ENCODE data around the gene IYD. TPM values are rescaled to one million over a fixed set of nuclear protein-coding genes. Genes with fewer than 3 reads are reported as not detected.
"Not testable (repeated sequence)": the region's sequence is repeated elsewhere in the genome, so short reads cannot be mapped to it uniquely, and the experiment has no call there.

The IYD gene
- polyA plus RNA-seq, 4 donors, result 2.7 to 6.3 (median 3.2) TPM

DNA sequence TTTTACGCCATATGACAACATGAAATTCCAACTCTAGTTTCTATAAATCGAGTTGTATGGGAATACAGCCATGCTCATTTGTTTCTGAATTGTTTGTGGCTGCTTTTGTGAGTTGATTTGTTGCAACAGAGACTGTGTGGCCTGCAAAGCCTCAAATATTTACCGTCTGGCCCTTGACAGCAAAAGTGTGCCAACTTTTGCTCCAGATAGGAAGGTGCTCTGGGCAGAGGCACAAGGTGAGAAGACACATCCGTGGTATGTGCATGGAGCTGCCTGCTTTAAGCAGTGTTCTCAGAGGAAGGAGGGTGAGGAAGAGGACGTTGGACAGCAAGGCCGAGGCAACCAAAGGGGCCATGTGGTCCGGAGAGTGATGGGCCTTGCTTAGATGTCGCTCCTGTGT, 57.4 kb downstream of the IYD start:
- DNase-seq (ENCODE audit: low read depth in 4 of 4, low spot score in 3 of 4), result no peak

DNA sequence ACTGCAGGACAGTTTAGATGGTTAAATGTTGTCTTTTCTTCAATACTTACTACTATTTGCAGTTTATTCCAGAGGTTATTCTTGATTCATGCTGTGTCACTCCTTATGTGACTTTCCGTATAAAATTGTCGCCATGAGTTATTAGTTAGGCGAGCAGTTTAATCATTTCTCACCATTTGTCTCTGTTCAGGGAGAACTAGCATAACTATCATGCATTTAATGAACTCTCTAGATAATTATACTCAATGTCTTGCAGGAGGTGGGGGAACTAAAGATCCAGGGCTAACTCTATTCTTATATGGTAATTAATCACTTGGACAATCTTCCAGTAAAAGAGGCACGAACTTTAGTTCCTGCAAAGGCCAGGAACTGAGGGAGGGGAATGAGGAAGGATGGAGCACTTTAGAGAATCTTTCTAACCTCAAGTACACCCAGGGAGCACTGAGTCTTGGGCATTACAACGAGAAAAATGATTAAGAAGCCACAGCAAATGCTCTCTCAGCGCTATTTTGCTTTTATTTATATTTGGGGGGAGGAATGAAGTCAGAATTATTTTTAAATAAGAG, 58.3 kb downstream of the IYD start:
- DNase-seq (ENCODE audit: low read depth in 4 of 4, low spot score in 3 of 4), result no peak

DNA sequence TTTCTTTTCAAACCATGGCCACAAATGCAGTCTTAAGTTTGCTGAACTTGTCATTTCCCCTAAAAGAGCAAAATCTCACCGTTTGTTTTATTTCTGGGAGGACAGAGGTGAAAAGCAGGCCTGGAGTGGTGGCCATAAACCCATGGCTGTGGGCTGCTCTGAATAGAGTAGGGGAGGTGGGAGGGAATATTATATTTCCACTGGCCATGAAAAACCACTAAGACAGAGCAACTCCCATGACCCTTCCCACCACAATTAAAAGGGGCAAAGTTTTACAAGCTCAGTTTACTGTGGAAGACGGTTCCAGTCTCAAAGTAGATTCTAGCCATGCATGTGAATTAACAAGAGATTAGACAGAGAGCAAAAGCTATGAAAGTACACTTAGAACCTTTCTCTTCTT, 59.0 kb downstream of the IYD start:
- DNase-seq (ENCODE audit: low read depth in 4 of 4, low spot score in 3 of 4), result no peak

DNA sequence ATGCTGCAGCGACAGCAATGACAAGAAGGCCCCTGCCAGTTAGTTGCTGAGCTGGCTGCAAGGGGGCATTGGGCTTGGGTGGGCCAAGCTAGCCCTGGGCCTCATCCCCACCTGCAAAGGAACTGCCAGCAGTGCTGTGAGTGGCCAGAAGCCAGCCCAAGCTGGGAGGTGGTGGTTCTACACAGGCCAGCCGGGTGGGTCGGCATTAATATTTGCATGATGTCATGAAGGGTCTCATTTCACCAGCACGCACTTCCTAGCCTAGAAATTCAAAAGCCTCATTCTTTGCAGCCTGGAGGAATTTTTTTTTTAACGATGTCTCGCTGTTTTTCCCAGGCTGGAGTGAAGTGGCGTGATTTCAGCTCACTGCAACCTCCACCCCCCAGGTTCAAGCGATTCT, 62.0 kb downstream of the IYD start:
- no peak for DNase-seq (ENCODE audit: low read depth in 4 of 4, low spot score in 3 of 4)

DNA sequence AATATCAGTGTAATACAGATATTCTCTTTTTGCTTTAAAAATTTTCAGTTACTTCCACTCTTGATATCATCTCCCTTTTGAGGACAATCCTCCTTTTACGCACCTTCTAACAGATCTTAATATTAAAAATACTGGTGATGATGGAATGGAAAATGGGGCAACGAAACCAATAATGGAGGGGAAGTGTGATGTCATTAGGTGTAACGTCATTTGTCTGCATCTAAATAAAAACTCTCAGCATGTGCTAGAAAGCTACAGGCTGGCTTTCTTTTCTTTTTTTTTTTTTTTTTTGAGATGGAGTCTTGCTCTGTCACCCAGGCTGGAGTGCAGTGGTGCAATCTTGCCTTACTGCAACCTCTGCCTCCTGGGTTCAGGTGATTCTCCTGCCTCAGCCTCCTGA, 66.5 kb downstream of the IYD start:
- no peak for DNase-seq (ENCODE audit: low read depth in 4 of 4, low spot score in 3 of 4)

DNA sequence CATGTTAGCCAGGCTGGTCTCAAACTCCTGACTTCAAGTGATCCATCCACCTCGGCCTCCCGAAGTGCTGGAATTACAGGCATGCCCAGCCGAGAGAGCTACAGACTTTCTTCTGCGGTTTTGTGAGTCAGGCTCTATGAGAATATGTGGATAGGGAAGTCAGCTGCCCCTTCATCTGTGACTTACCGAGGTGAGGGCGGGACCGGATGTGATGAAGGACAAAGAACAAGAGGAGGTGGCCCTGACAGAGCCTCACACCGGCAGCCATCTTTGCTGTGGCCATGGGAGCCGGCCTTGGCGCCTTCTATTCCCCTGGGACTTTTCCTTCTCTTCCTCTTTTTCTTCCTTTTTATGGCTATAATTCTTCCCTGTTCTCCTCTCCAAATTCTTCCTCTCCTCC, 67.0 kb downstream of the IYD start:
- no peak for DNase-seq (ENCODE audit: low read depth in 4 of 4, low spot score in 3 of 4)

DNA sequence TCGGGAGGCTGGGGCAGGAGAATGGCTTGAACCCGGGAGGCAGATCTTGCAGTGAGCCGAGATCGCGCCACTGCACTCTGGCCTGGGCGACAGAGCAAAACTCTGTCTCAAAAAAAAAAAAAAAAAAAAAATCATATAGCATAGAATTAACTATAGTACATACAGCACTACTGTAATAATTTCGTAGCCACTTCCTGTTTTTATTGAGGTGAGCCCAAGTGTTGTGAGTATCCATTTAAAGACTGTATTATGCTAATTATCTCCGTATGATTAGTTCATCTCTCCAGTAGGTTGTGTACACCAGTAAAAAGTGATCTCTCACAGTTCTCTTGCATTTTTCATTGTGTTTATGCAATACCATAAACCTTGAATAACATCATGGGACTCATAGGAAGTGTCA, 70.6 kb downstream of the IYD start:
- DNase-seq (ENCODE audit: low read depth in 4 of 4, low spot score in 3 of 4), result no peak

DNA sequence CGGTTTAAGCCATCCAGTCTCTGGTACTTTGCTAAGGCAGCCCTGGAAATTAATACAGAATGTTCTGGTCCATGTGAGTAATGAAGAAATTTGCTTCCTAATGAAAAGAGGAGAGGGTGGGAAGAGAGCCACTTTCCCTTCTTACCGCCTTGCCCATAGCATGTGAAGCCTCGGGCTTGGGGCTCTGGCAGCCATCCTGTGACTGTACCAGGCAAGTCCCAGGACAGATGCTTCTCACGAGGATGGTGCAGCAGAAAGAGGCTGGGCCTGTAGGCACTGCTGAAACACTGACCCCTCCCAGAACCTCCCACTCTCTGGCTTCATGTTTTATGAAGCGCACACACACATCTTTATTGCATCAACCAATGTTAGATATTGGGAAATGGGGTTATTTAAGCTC, 74.8 kb downstream of the IYD start:
- no peak for DNase-seq (ENCODE audit: low read depth in 4 of 4, low spot score in 3 of 4)

DNA sequence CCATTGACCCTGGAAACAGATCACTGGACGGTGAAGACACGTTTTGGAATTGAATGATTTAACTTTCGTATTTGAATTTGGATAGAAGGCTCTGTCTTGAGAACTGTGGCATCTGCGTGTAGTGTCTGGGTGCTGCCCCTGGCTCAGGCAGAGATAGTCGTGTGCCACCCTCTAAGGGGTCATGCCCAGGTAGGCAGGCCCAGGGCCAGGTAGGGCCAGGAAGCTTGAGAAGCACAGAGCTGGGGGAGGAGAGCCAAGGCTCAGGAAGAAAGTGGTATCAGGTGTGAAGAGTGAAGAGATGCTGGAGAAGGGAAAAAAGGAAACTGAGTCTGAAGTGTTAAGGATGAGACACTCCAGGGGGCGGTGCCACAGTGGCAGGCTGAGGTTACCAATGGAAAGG, 75.5 kb downstream of the IYD start:
- no peak for DNase-seq (ENCODE audit: low read depth in 4 of 4, low spot score in 3 of 4)

DNA sequence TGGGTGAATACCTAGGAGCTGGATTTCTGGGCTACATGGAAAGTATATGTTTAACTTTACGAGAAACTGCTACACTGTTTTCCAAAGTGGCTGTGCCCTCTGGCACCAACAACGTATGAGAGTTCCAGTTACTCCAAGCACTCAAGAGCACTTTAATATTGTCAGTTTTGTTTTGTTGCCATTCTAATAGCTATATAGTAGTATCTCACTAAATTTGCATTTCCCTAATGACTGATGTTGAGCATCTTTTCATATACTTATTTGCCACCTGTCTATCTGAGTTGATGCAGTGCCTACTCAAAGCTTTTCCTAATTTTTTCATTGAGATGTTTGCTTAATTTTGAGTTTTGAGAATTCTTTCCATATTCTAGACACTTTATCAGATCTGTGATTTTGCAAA, 76.7 kb downstream of the IYD start:
- DNase-seq (ENCODE audit: low read depth in 4 of 4, low spot score in 3 of 4), result no peak

DNA sequence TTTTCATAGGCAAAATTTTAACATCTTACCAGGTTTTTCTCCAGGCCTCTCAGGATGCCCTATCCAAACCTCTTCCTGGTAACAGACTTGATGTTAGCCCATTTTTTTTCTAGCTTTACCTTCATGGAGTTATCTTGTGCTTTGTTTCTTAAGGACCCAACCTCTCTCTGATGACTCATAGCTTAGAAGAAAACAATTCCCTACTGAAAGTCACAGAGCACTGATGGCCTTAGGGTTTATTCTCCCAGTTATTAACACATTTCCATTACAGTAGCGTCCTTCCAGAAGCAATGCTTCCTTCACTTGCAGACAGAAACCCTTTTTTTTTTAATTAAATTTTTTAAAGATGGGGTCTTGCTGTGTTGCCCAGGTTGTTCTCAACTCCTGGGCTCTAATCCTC, 79.4 kb downstream of the IYD start:
- no peak for DNase-seq (ENCODE audit: low read depth in 4 of 4, low spot score in 3 of 4)

DNA sequence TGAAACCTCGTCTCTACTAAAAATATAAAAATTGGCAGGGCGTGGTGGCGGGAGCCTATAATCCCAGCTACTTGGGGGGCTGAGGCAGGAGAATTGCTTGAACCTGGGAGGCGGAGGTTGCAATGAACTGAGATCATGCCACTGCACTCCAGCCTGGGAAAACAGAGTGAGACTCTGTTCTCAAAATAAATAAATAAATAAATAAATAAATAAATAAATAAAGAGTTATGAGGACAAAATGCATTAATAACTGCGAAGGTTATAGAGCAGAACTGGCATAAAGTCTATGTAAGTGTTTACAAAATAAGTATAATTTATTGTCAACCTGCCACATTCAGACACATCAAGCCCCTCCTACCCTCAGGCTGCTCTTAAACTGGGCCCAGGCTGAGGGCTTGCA, 80.2 kb downstream of the IYD start:
- DNase-seq (ENCODE audit: low read depth in 4 of 4, low spot score in 3 of 4), result not testable (repeated sequence)

DNA sequence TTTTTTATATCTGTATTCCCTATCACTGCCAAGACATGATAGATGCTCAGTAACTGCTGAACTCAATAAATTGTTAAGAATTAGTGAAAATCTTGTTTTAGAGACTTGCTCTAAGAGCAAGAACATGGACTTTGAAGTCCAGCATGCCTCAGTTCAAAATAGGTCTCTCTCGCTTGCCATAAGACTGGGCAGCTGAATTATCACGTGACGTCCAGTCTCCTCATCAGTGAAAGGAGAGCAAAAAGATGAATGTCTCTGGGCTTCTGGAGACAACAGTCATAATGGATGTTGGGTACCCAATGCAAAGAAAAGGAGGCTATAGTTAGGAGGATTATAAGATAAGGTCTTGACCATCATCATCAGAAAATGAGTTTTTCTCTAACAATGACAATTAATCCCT, 82.1 kb downstream of the IYD start:
- no peak for DNase-seq (ENCODE audit: low read depth in 4 of 4, low spot score in 3 of 4)

DNA sequence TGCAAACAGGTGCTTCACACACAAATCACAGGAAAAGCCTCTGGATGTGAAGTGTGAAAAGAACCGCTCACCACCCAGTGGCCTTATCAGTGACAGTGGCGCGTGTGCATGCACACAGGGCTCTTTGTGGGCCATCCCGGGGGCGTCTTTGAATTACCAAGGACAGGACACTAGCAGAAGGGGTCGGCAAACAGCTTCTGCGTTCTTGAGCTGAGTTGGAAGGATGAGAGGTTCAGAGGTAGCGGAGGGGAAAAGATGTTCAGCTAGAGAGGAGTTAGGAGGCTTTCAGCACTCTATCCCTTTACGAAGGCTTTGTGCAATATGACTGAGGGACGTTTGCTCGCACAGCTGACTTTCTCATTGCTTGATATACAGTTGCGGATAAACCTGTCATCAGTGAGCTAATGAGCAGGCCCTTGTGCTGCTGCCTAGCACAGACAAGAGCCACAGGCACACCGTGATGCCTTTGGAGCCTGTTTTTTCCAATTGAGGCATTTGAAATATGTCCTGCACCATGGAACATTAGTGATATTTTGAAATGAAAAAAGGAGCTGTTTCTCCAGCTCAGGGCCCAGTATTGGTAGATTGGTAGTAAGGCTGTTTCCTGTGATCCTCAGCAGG, 83.1 kb downstream of the IYD start:
- DNase-seq (ENCODE audit: low read depth in 4 of 4, low spot score in 3 of 4), result no peak

DNA sequence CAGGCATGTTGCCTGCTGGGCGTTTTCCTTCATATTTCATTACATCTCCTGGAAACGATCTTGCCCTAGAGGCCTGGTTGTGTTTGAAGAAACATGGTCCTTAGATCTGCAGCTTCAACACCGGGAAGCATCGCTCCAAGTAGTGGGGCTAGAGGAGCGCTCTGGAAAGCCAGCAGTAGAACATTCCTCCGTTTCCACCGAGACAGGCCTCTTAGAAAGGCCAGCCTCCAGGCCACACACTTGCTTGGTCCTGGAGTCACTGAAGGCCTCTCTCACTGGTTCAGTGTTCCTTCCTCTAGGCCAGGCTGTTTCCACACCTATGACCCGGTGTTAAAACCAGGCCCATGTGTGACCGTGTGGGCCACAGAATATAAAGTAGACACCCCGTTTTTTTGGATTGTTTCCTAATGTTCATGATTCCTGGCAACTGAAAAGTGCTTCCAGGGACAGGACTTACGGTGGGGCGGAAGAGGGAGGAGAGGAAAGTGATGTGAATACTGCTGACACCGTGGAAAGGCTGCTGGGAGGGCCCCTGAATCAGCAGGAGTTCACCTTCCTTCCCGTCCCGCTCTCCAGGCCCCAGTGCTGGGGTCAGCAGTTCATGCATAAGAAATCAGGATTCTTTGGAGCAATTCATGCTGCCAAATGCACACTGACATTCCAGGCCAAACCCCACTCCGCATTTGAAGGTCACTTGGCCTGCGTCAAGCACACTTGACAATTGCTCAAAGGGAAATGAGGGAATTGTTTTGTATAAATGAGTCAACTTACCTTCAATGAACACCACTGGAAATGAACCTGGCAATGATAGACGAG, 83.8 kb downstream of the IYD start:
- DNase-seq (ENCODE audit: low read depth in 4 of 4, low spot score in 3 of 4), result peak in 1 of 4 donors; percentile 53

DNA sequence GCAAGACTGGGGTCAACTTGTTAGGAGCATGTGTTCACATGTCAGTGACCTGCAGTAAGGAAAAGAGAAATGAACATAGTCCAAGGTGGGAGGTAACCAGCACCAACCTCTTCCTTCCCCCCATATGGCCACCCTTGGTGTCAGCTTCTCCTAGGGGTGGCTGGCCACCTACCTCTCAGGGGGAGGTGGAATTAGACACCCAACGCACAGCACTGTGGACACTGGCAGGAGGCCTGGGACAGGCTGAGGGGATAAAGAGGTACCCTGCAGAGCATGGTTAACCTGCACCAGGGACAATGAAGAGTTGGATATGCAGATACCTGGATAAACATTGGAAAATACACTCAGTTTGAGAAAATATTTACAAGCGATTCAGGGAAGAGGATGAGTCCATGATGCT, 84.5 kb downstream of the IYD start:
- DNase-seq (ENCODE audit: low read depth in 4 of 4, low spot score in 3 of 4), result no peak

Other genes starting within 250 kb of the IYD start
- gene PPP1R14C, start 226.0 kb upstream of the IYD start, polyA plus RNA-seq (ENCODE audit: insufficient read length in 4 of 4), result 10 to 100 TPM; 21.0 to 27.7 (median 24.8) TPM
- gene PLEKHG1, start 230.9 kb downstream of the IYD start, polyA plus RNA-seq (ENCODE audit: insufficient read length in 4 of 4), result 10 to 100 TPM; 36.5 to 39.4 (median 37.7) TPM

Data from right renal pelvis (tissue), 4 donors.